K562 (cell line): ENCODE measurements around the gene MS4A18. TPM values are rescaled to one million over a fixed set of nuclear protein-coding genes. Genes with fewer than 3 reads are reported as not detected.

Experiments used
- ATAC-seq: fragments of 200-7000 bp; cut with Tn5 transposase; 3 replicates; pipeline ENCODE4 v1.9.1; 2020; ENCODE audit warnings: moderate library complexity
- BruUV-seq: library from RNA; stranded (reverse); fragments of 400-500 nt; replicated peaks from 2 replicates; lab custom pipeline; 2021; lab: Mats Ljungman, UMichigan
- CTCF ChIA-PET: fragments of 300-600 bp; formaldehyde crosslinking; extraction: SDS; loops from one replicate; lab custom pipeline; 2021; ENCODE audit warnings: low intra/inter-chr PET ratio; lab: Yijun Ruan, JAX
- POLR2A ChIA-PET: fragments of 300-600, 350-650 bp; sonication (Branson Sonifier 250); formaldehyde crosslinking; extraction: SDS; loops from one replicate; lab custom pipeline; 2021; ENCODE audit warnings: antibody characterized with exemption, inconsistent platforms; lab: Yijun Ruan, JAX
- DNase-seq, 4 experiments: peaks; one replicate each; pipeline versions ENCODE4 v3.0.0 to v3.0.0-alpha.2; 2011 to 2018; ENCODE audit warnings: low spot score in 3 of 4, mixed read lengths in 3 of 4; ENCODE audit errors: extremely low read depth in 1 of 4
- FAIRE-seq: peaks from 2 replicates; lab custom pipeline; 2011; peaks lifted over from hg19 to GRCh38; lab: Jason Lieb, UNC
- H2AFZ ChIP-seq: 2 replicates; pipeline ENCODE4 v1.6.0; 2011; ENCODE audit warnings: low read depth, low read length, control low read depth, inconsistent platforms
- H3K27ac ChIP-seq: fragments of 200-600 bp; 3 replicates; pipeline ENCODE4 v1.8.0; 2011; ENCODE audit warnings: low read depth, mild to moderate bottlenecking, control low read depth, inconsistent platforms, low read length, moderate library complexity, mixed read lengths; ENCODE audit errors: extremely low read depth
- H3K27me3 ChIP-seq, 2 experiments: fragments of 300-600 bp in 1 of 2; 2 replicates in 1 of 2; 3 replicates in 1 of 2; pipeline versions ENCODE4 v1.6.0 to v1.8.0; 2011; ENCODE audit warnings: inconsistent platforms in 2 of 2, low read length in 2 of 2, mild to moderate bottlenecking in 1 of 2, mixed read lengths in 1 of 2, moderate library complexity in 1 of 2; ENCODE audit not compliant: control insufficient read depth in 2 of 2, insufficient read depth in 2 of 2
- H3K36me3 ChIP-seq: fragments of 300-600 bp; 3 replicates; pipeline ENCODE4 v1.8.0; 2011; ENCODE audit warnings: mild to moderate bottlenecking, low read length, inconsistent platforms; ENCODE audit not compliant: control insufficient read depth, insufficient read depth
- H3K4me1 ChIP-seq, 2 experiments: fragments of 200-600 bp in 1 of 2; replicated peaks in 1 of 2; 2 replicates in 1 of 2; 3 replicates in 1 of 2; pipeline versions ENCODE4 v1.5.1 to v1.8.0; 2011; ENCODE audit warnings: inconsistent platforms in 2 of 2, low read length in 2 of 2, mild to moderate bottlenecking in 1 of 2, mixed read lengths in 1 of 2, moderate library complexity in 1 of 2; ENCODE audit not compliant: control insufficient read depth in 2 of 2, insufficient read depth in 2 of 2
- H3K4me2 ChIP-seq: 2 replicates; pipeline ENCODE4 v1.6.1; 2011; ENCODE audit warnings: low read length, control low read depth, inconsistent platforms, mixed read lengths; ENCODE audit not compliant: insufficient read depth
- H3K4me3 ChIP-seq: fragments of 200-600 bp; sonication (generic), shearing (Covaris generic); 2 replicates; pipeline ENCODE4 v1.5.1; 2016; ENCODE audit warnings: control low read depth, inconsistent platforms
- H3K79me2 ChIP-seq: fragments of 200-600 bp; 3 replicates; pipeline ENCODE4 v1.8.0; 2011; ENCODE audit warnings: low read length, inconsistent platforms; ENCODE audit not compliant: control insufficient read depth, insufficient read depth
- H3K9ac ChIP-seq, 2 experiments: 2 replicates each; pipeline versions ENCODE4 v1.6.0 to v1.6.1; 2011; ENCODE audit warnings: low read depth in 2 of 2, low read length in 2 of 2, control low read depth in 1 of 2, inconsistent platforms in 1 of 2, mild to moderate bottlenecking in 1 of 2, mixed read lengths in 1 of 2; ENCODE audit not compliant: insufficient read depth in 1 of 2
- H3K9me1 ChIP-seq: one replicate; pipeline ENCODE4 v1.6.0; 2011; ENCODE audit warnings: inconsistent platforms, mild to moderate bottlenecking, low read length, moderate library complexity; ENCODE audit not compliant: control insufficient read depth, insufficient read depth
- H3K9me3 ChIP-seq: replicated peaks from 2 replicates; pipeline ENCODE4 v1.5.1; 2011; ENCODE audit warnings: low read depth, low read length, inconsistent platforms; ENCODE audit not compliant: control insufficient read depth, insufficient read depth
- H4K20me1 ChIP-seq: replicated peaks from 2 replicates; pipeline ENCODE4 v1.6.1; 2011; ENCODE audit warnings: low read length, inconsistent platforms, mixed read lengths; ENCODE audit not compliant: control insufficient read depth, insufficient read depth
- CTBP1 ChIP-seq: fragments of 450-650 bp; IDR thresholded peaks from 2 replicates; pipeline ENCODE4 v1.6.1; 2016; ENCODE audit warnings: borderline replicate concordance
- ETV6 ChIP-seq, 3 experiments: fragments of 150-350 bp in 1 of 3; sonication (generic) in 1 of 3; formaldehyde crosslinking in 1 of 3; IDR thresholded peaks; 2 replicates each; pipeline versions ENCODE4 v1.6.1 to v1.8.0; 2014 to 2022; ENCODE audit warnings: borderline replicate concordance in 2 of 3, low read depth in 2 of 3, antibody characterized with exemption in 1 of 3, low read length in 1 of 3, mild to moderate bottlenecking in 1 of 3, missing genetic modification reagents in 1 of 3
- FIP1L1 ChIP-seq: fragments of 200-400 bp; formaldehyde crosslinking; IDR thresholded peaks from 2 replicates; pipeline ENCODE4 v1.6.1; 2018; ENCODE audit warnings: mild to moderate bottlenecking, low read depth, low read length; ENCODE audit not compliant: poor library complexity, severe bottlenecking
- FOXA3 ChIP-seq, 2 experiments: fragments of 450-650 bp in 1 of 2; sonication (generic) in 1 of 2; formaldehyde crosslinking; IDR thresholded peaks in 1 of 2; conservative IDR thresholded peaks in 1 of 2; 2 replicates each; pipeline versions ENCODE4 v1.4.0 to v1.8.0; 2020 to 2022; ENCODE audit warnings: mild to moderate bottlenecking in 2 of 2, missing genetic modification reagents in 1 of 2
- HDAC3 ChIP-seq: fragments of 450-650 bp; IDR thresholded peaks from 2 replicates; pipeline ENCODE4 v1.6.1; 2018; ENCODE audit warnings: borderline replicate concordance, mild to moderate bottlenecking, moderate library complexity; ENCODE audit not compliant: partially characterized antibody
- MED1 ChIP-seq: sonication (generic); formaldehyde crosslinking; IDR thresholded peaks from 2 replicates; pipeline ENCODE4 v1.8.1; 2023; ENCODE audit warnings: missing genetic modification reagents, borderline replicate concordance
- RFX1 ChIP-seq: fragments of 450-650 bp; IDR thresholded peaks from 2 replicates; pipeline ENCODE4 v1.6.1; 2016; ENCODE audit warnings: mild to moderate bottlenecking, moderate library complexity
- TAF9B ChIP-seq: fragments of 450-650 bp; IDR thresholded peaks from 2 replicates; pipeline ENCODE4 v1.6.1; 2018; ENCODE audit warnings: mild to moderate bottlenecking; ENCODE audit not compliant: partially characterized antibody
- WGBS: fragments of 100-300 bp; shearing (Covaris generic); methylation state at CpG from one replicate; pipeline ENCODE4 v1.1.6; 2016; ENCODE audit warnings: low coverage, mixed read lengths; ENCODE audit not compliant: insufficient coverage; ENCODE audit errors: missing lambda C conversion rate; 5-methylcytosine and 5-hydroxymethylcytosine counted together
- in situ Hi-C: fragments of 300-500 bp; cut with MboI; formaldehyde crosslinking; loops from 4 replicates; pipeline ENCODE4 v1.15.0; 2018; ENCODE audit warnings: inconsistent platforms, mixed read lengths
- intact Hi-C: fragments of 100-400 bp; cut with micrococcal nuclease; formaldehyde crosslinking; loops from 2 replicates; pipeline ENCODE4 v1.14.2; 2022
- polyA plus RNA-seq, 8 experiments: library from polyadenylated mRNA; depleted of rRNA in 4 of 8; stranded (reverse) in 5 of 8; unstranded in 3 of 8; fragments of >200 nt; fragmentation: Nextera tagmentation in 2 of 8; fragmentation: Illumina TruSeq in 1 of 8; extraction: Ambion mirVana in 2 of 8; extraction: Trizol in 1 of 8; gene quantifications; 2 replicates each; pipeline versions ENCODE4 v1.2.1 to v1.2.3, GENCODE V29; 2011 to 2014; ENCODE audit warnings: inconsistent platforms in 1 of 8, missing spikeins in 1 of 8
- total RNA-seq, 7 experiments: library from RNA; depleted of rRNA in 6 of 7; stranded (reverse); fragments of >200 nt in 6 of 7; fragmentation: Illumina TruSeq in 2 of 7; extraction: Trizol in 2 of 7; gene quantifications; 2 replicates each; pipeline versions ENCODE4 v1.2.1 to v1.2.3, GENCODE V29; 2011 to 2021; ENCODE audit warnings: low replicate concordance in 1 of 7
- TF ChIP-seq, protein P1 (sequence below), 2 experiments: fragments of 450-650 bp in 1 of 2; sonication (generic) in 1 of 2; formaldehyde crosslinking in 1 of 2; IDR thresholded peaks; 2 replicates each; pipeline versions ENCODE4 v1.7.1 to v1.9.0; 2016 to 2022; ENCODE audit warnings: inconsistent platforms in 1 of 2, mild to moderate bottlenecking in 1 of 2, missing genetic modification reagents in 1 of 2

Gene MS4A18
- total and polyA plus RNA-seq, 9 of the 15 experiments (the other 6 are each of a cell fraction or from before 2014, with no cell fraction given), result not detected

DNA sequence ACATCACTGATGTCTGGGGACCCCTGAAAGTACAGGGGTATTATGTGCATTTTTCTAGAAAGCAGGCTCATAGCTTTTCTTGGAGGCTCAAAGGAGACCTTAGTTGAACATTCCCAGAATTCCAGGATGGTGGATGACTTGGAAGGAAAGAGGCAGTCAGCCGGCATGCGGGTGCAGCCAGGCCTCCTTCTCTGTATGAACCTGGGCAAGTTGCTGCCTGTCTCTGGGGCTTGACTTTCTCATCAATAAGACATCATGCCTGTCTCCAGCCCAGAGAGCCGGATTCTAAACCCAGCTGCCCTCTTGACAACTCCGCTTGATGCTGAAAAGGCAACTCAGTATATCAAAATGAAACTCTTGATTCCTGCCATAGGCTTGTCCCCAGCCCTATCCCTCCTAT lies 44.8 kb downstream of the MS4A18 start (continued):
- TF ChIP-seq FIP1L1, result no peak
- no peak for TF ChIP-seq CTBP1
- no peak for TF ChIP-seq ETV6 (IDR thresholded peaks at IDR 0.05; ENCODE audit: borderline replicate concordance in 1 of 2, low read depth in 2 of 2, low read length in 1 of 2)
- TF ChIP-seq ETV6 (CRISPR knock-in tag; IDR thresholded peaks at IDR 0.05; ENCODE audit: borderline replicate concordance), result no peak

DNA sequence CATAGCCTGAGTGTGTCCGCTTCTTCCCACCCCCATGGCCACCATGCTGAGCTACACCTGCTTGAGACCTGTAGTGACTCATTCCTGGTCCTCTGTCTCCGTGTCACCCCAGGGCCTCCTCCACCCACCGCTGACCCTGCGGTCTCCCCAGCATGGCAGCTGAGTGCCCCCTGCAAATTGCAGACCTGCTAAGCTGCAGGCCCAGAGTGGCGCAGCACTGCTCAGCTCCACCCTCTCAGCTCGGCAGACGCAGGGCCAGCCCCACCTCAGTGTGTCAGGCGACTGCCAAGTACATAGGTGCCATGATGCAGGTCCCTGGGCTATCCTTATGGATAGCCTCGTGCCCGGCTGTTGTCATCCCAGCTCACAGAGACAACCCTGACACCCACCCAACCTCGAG lies 45.3 kb downstream of the MS4A18 start:
- Histone ChIP-seq H3K27me3 (peaks cover 44 to 85% of the 10 kb centered on the region in 2 experiments), H3K9me3 (no peaks in the 10 kb centered on the region), H3K9ac (no peak overlapping the region; a peak in 1 of 4 replicates), H2AFZ (no peak overlapping the region), H3K4me3 (no peak overlapping the region), H3K79me2 (no peaks in the 10 kb centered on the region), H3K27ac (no peak overlapping the region), H3K36me3 (no peaks in the 10 kb centered on the region), H3K9me1 (no peaks in the 10 kb centered on the region), H4K20me1 (peaks cover 6% of the 10 kb centered on the region; the same call in 1 of the 2 replicates), H3K4me2 (no peak overlapping the region), H3K4me1 (peaks cover 0 to 17% of the 10 kb centered on the region in 2 experiments; a peak in 1 of 5 replicates)
- DNase-seq (no peak), ATAC-seq (no peak), FAIRE-seq (no peak)
- intact Hi-C loops, result no loop called here
- no TSS peak for BruUV-seq
- in situ Hi-C loops, result no loop called here
- WGBS, result under 1% methylated on average over 11 of the region's 11 CpGs
- ChIA-PET POLR2A (interaction anchor here (0.6 to 1.3 kb wide), 3 partner anchors 17 to 163 kb away, joined by 3 to 4 read pairs (median 3); no protein-coding TSS in a partner anchor), CTCF (no interaction called here)
- TF ChIP-seq TAF9B, result no peak
- no peak for TF ChIP-seq FOXA3 (CRISPR knock-in tag; conservative IDR thresholded peaks at IDR 0.05 in 1 of 2, IDR thresholded peaks at IDR 0.05 in 1 of 2)
- no peak for TF ChIP-seq HDAC3
- TF ChIP-seq, protein P1, sequence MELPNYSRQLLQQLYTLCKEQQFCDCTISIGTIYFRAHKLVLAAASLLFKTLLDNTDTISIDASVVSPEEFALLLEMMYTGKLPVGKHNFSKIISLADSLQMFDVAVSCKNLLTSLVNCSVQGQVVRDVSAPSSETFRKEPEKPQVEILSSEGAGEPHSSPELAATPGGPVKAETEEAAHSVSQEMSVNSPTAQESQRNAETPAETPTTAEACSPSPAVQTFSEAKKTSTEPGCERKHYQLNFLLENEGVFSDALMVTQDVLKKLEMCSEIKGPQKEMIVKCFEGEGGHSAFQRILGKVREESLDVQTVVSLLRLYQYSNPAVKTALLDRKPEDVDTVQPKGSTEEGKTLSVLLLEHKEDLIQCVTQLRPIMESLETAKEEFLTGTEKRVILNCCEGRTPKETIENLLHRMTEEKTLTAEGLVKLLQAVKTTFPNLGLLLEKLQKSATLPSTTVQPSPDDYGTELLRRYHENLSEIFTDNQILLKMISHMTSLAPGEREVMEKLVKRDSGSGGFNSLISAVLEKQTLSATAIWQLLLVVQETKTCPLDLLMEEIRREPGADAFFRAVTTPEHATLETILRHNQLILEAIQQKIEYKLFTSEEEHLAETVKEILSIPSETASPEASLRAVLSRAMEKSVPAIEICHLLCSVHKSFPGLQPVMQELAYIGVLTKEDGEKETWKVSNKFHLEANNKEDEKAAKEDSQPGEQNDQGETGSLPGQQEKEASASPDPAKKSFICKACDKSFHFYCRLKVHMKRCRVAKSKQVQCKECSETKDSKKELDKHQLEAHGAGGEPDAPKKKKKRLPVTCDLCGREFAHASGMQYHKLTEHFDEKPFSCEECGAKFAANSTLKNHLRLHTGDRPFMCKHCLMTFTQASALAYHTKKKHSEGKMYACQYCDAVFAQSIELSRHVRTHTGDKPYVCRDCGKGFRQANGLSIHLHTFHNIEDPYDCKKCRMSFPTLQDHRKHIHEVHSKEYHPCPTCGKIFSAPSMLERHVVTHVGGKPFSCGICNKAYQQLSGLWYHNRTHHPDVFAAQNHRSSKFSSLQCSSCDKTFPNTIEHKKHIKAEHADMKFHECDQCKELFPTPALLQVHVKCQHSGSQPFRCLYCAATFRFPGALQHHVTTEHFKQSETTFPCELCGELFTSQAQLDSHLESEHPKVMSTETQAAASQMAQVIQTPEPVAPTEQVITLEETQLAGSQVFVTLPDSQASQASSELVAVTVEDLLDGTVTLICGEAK (IDR thresholded peaks at IDR 0.05), result no peak
- TF ChIP-seq, protein P1 (CRISPR knock-in tag; IDR thresholded peaks at IDR 0.05), result no peak
- no peak for TF ChIP-seq MED1 (CRISPR knock-in tag)
- no peak for TF ChIP-seq RFX1
